Fibroblast of pulmonary artery (primary cell): ENCODE measurements around the gene DUSP1.

ENCODE experiments used
- DNase-seq: peaks from one replicate; pipeline ENCODE4 v3.0.0-alpha.2; 2010; ENCODE audit warnings: low read depth
- H3K4me3 ChIP-seq: replicated peaks from 2 replicates; pipeline ENCODE4 v1.5.1; 2011; ENCODE audit warnings: low read depth, mild to moderate bottlenecking, control low read depth, low read length, moderate library complexity
- TF ChIP-seq, protein P1 (sequence below): IDR thresholded peaks from 2 replicates; pipeline ENCODE4 v1.5.1; 2011; ENCODE audit warnings: mild to moderate bottlenecking, control low read depth, low read length, inconsistent platforms; ENCODE audit errors: missing control alignments

DUSP1 gene

DNA sequence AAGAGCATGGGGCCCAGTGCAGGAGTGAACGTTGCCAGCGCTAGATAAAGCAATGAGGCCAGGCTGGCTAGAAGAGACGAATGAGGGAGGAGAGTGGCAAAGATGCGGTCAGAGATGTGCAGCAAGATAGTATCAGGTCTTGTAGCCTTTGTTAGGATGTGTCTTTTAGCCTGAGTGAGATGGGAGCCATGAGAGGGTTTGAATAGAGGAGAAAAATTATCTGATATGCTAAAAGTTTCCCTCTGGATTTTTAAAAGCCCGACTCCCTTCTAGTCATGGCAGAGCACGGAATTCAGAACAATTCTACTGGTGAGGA lies 12.2 kb downstream of the DUSP1 start:
- DNase-seq = no peak
- TF ChIP-seq, protein P1, sequence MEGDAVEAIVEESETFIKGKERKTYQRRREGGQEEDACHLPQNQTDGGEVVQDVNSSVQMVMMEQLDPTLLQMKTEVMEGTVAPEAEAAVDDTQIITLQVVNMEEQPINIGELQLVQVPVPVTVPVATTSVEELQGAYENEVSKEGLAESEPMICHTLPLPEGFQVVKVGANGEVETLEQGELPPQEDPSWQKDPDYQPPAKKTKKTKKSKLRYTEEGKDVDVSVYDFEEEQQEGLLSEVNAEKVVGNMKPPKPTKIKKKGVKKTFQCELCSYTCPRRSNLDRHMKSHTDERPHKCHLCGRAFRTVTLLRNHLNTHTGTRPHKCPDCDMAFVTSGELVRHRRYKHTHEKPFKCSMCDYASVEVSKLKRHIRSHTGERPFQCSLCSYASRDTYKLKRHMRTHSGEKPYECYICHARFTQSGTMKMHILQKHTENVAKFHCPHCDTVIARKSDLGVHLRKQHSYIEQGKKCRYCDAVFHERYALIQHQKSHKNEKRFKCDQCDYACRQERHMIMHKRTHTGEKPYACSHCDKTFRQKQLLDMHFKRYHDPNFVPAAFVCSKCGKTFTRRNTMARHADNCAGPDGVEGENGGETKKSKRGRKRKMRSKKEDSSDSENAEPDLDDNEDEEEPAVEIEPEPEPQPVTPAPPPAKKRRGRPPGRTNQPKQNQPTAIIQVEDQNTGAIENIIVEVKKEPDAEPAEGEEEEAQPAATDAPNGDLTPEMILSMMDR = no peak
- H3K4me3 ChIP-seq = no peak overlapping the region

DNA sequence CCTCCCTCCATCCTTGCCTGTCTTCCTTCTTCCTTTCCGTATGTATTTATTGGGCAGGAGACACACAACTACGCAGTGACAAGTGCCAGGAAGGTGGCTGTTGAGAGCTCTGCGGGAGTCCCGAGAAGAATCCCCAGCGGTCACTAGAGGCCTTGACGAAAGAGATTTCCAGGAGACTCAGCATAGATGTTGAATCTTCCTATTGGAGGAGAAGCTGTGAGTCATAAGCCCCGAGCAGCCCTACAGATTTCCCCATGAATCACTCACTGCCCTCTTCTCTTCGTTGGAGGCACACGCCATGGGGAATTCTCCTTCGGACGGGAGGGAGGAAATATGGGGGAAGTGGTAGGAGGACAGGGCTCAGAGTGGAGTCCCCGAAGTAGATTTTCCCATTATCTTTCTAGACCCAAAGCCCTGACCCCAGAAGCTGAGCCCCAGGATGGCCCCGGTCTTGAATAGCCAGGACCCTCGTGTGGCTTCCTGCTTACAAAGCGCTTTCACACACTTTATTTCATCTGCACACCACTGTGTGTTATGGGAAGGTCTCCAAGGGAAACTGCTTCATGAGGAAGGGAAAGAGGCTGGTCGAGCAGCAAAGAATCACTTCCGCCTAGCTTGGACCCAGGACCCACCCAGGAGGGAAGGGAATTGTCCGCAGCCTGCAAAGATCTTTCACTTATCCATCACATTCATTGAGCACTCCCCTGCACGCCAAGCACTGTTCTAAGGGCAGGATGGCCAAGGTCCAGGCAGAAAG lies 12.7 kb downstream of the DUSP1 start:
- DNase-seq = peak; percentile 97
- H3K4me3 ChIP-seq = no peak overlapping the region
- TF ChIP-seq, protein P1 = peak; percentile 14

DNA sequence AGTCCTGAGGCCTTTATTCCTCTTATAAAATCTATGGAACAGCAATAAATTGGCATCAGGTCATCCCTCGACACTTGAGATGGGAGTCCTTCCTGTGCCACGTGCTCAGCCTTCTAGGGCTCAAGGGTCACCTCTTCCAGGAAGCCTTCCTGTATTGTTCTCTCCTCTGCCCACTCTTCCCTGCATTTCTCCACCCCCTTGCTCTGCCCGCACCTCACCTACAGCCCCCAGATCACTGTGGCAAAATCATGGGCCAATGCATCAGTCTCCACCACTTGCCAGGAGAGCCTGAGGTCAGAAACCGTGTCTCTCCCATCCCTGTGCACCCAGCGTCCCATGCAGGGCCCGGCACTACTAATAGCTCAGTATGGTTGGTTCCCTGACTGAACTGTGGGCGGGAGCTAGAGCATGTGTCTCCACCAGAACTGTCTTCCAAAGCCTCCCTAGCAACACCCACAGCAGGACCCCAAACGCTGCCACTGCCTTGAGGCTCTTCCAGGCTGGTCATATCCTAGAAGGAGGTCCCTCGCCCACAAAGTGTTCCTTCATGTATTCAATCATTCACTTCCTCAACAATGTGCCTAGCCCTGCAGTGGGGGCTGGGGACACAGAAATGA lies 13.5 kb downstream of the DUSP1 start:
- H3K4me3 ChIP-seq = no peak overlapping the region
- DNase-seq = no peak
- TF ChIP-seq, protein P1 = no peak

DNA sequence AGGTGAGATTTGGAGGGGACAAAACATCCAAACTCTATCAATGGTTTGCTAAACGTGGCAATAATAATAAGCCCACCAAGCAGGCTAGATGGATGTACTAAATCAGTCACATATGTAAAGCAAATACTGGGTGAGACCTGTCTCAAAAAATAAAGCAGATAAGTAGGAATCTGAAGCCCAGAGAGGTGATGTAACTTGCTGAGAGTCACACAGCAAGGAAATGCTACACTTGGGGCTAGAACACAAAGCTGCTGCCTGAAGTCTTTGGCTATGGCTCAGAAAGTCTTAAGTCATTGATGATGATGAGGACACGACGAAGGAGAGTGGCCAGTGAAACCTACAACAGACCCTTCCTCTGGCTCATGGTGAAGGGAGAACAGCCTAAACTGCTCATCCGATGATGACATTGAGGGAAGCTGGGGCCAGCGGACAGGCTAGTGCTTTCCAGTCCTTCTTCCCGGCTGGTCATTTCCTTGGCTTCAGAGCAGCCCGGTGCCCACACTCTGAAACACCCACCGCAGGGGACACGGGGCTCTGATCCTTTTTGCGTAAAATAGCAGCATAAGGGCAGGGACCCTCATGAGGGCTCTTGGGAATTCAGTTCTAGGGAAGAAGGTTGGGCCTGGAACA lies 14.1 kb downstream of the DUSP1 start:
- no peak overlapping the region for H3K4me3 ChIP-seq
- TF ChIP-seq, protein P1 = no peak
- no peak for DNase-seq

DNA sequence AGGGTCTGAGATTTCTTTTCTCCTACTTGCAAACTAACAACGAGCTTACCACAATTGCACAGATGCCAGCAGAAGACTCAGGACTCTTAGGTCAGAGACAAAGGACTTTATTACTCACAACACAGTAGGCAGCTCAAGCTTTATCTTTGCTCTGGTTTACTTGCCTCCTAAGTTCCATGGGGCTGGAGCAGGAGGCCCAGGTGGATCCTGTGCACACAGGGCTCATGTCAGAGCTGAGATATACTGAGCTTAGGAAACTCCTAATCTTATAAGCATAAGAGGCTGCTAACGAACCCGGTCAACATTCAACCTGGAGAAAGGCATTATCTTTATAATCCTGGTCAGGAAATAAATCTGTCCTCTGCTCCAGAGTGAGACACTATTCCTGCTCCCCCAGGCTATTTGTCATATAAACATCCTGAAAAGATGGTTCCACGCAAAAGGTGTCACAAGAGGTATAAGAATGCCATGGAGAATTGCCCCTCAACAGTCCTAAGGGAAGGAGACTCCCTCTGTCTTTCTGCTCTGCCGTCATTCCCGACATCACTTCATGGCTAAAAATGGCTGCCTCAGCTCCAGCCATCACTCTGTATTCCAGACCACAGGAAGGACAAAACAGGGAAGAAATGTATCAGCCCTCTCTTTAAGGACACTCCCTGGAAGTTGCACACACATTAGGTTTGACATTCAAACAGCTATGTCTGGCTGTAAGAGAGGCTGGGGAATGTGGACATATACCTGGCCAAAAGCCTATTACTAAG lies 16.2 kb downstream of the DUSP1 start:
- TF ChIP-seq, protein P1 = no peak
- H3K4me3 ChIP-seq = no peak overlapping the region
- no peak for DNase-seq

DNA sequence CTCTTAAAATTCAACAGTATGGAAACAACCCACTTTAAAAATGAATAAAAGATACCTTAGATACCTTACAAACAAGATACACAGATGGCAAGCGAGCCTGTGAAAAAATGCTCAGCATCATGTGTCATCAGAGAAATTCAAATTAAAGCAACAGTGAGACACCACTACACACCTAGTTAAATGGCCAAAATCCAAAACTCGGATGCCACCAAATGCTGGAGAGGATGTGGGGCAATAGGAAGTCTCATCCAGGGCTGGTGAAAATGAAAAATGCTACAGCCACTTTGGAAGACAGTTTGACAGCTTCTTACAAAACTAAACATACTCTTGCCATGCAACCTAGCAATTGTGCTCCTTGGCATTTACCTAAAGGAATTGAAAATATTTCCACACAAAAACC lies 17.9 kb downstream of the DUSP1 start:
- TF ChIP-seq, protein P1 = no peak
- no peak for DNase-seq
- H3K4me3 ChIP-seq = no peak overlapping the region
